Naive thymus-derived CD8-positive, alpha-beta T cell (primary cell): ENCODE measurements around the gene RASL11B. TPM values are rescaled to one million over a fixed set of nuclear protein-coding genes. Genes with fewer than 3 reads are reported as not detected.

Experiments
- ATAC-seq, 2 donors: fragments of 150-1000 bp; cut with Tn5 transposase in 1 of 2; sonication (Bioruptor Pico), chemical (Tn5 transposase) in 1 of 2; 1 replicate in 1 of 2; 2 replicates in 1 of 2; pipeline ENCODE4 v1.10.0; 2021; ENCODE audit warnings: mild to moderate bottlenecking in 2 of 2, moderate library complexity in 2 of 2
- POLR2A ChIA-PET: fragments of 350-600 bp; sonication (Branson Sonifier 250); formaldehyde crosslinking; loops from one replicate; lab custom pipeline; 2021; ENCODE audit warnings: antibody characterized with exemption; lab: Charles Lee
- DNase-seq, 10 donors: peaks; one replicate each; pipeline versions ENCODE4 v3.0.0 to v3.0.0-alpha.2; 2020 to 2022
- H3K27ac Mint-ChIP-seq, 10 donors: one replicate each; pipeline ENCODE4 v1.8.0; 2020 to 2022; ENCODE audit warnings: mild to moderate bottlenecking in 10 of 10, mixed read lengths in 10 of 10, moderate library complexity in 4 of 10, inconsistent platforms in 1 of 10
- H3K27me3 Mint-ChIP-seq, 5 donors: one replicate each; pipeline ENCODE4 v1.8.0; 2021 to 2022; ENCODE audit warnings: mixed read lengths in 5 of 5
- H3K36me3 Mint-ChIP-seq, 3 donors: one replicate each; pipeline ENCODE4 v1.8.0; 2020 to 2022; ENCODE audit warnings: mixed read lengths in 3 of 3, mild to moderate bottlenecking in 2 of 3, inconsistent platforms in 1 of 3
- H3K4me1 Mint-ChIP-seq, 4 donors: one replicate each; pipeline ENCODE4 v1.8.0; 2021 to 2022; ENCODE audit warnings: mixed read lengths in 4 of 4
- H3K4me3 Mint-ChIP-seq, 10 donors: one replicate each; pipeline ENCODE4 v1.8.0; 2020 to 2022; ENCODE audit warnings: mild to moderate bottlenecking in 10 of 10, mixed read lengths in 10 of 10, moderate library complexity in 6 of 10, inconsistent platforms in 1 of 10
- H3K9me3 Mint-ChIP-seq, 9 donors: one replicate each; pipeline ENCODE4 v1.8.0; 2020 to 2022; ENCODE audit warnings: mixed read lengths in 9 of 9, mild to moderate bottlenecking in 3 of 9, inconsistent platforms in 1 of 9, moderate library complexity in 1 of 9
- polyA plus RNA-seq, 3 donors: library from polyadenylated mRNA; unstranded; fragments of 300-500 nt; fragmentation: Illumina TruSeq; gene quantifications; one replicate each; pipeline ENCODE4 v1.2.3, GENCODE V29; 2021
- total RNA-seq, 8 experiments: library from RNA in 2 of 8; stranded (reverse) in 2 of 8; gene quantifications; one replicate each; pipeline ENCODE4 v1.2.3 and lab custom pipeline; 2021 to 2026

The RASL11B gene
- total and polyA plus RNA-seq, 5 experiments from 2014 or later, result 0.15 to 0.73 (median 0.41) TPM

GRCh38 chr4:52883183-52883621, 21.1 kb downstream of the RASL11B start:
- POLR2A ChIA-PET, result no interaction called here
- ATAC-seq (no peak), DNase-seq (no peak)
- Mint-ChIP-seq H3K27ac (no peak overlapping the region), H3K4me3 (no peak overlapping the region), H3K36me3 (peaks cover 10 to 49% (median 32%) of the 10 kb centered on the region in 3 donors), H3K9me3 (no peaks in the 10 kb centered on the region), H3K27me3 (no peaks in the 10 kb centered on the region), H3K4me1 (peaks cover 0 to 12% (median 6%) of the 10 kb centered on the region in 4 donors)

DNA sequence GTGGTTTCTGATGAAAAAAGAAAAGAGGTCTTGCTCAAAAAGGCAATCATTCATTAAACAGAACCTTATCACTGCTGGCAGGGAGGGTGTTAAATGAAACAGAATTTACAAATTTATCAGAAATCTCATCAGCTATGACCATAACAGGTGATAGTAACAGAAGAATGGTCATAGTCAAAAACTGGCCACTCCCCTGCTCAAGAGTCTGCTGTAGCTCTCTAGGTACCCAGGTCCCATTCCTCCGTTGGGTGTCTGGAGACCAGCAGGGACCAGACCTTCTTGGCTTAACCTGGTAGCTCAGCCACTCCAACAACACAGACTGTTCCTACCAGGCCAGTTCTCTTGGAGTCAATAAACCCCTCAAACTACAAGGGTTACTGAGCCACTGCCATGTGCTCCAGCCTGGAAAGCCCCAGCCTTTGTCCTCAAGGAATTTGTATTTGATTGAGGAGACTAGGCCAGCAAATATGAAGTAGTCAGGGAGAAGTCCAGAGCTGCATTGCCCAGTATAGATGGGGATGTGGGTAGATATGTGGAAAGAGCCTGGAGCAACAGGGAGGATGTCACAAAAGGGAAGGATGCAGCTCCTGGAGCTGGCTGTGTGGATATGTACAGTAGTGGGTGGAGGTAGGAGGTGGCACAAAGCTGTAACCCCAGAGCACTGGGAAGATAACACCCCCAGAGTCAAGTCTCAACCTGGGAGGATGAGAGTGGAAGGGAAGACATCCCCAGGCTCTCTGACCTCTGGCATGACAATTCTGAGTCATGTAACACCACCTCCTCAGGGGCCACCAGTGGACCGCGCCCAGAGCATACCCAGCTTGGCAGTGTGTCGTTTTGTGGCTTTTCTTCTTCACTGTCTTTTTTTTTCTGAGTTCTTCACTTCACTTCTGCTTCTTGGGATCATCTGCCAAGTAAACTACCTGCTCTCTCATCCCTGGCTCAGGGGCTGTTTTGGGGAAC, 21.9 kb downstream of the RASL11B start:
- POLR2A ChIA-PET, result no interaction called here
- peaks cover 0 to 12% (median 8%) of the 10 kb centered on the region in 4 donors for H3K4me1 Mint-ChIP-seq

GRCh38 chr4:52884994-52885393, 22.9 kb downstream of the RASL11B start:
- DNase-seq (no peak), ATAC-seq (no peak)
- H3K9me3 Mint-ChIP-seq, result peaks cover 0 to 12% (median 0%) of the 10 kb centered on the region in 9 donors
- H3K4me3 Mint-ChIP-seq, result no peak overlapping the region
- POLR2A ChIA-PET, result no interaction called here
- peaks cover 18 to 42% (median 32%) of the 10 kb centered on the region in 3 donors for H3K36me3 Mint-ChIP-seq
- H3K27ac Mint-ChIP-seq, result no peak overlapping the region
- H3K4me1 Mint-ChIP-seq, result peaks cover 0 to 12% (median 8%) of the 10 kb centered on the region in 4 donors
- no peaks in the 10 kb centered on the region for H3K27me3 Mint-ChIP-seq

More for the DNA sequence above, 21.9 kb downstream of the RASL11B start:
- ATAC-seq (no peak), DNase-seq (no peak)
- Mint-ChIP-seq H3K27ac (no peak overlapping the region), H3K36me3 (peaks cover 18 to 46% (median 33%) of the 10 kb centered on the region in 3 donors), H3K9me3 (peaks cover 0 to 8% (median 0%) of the 10 kb centered on the region in 9 donors), H3K27me3 (no peaks in the 10 kb centered on the region), H3K4me3 (no peak overlapping the region)

DNA sequence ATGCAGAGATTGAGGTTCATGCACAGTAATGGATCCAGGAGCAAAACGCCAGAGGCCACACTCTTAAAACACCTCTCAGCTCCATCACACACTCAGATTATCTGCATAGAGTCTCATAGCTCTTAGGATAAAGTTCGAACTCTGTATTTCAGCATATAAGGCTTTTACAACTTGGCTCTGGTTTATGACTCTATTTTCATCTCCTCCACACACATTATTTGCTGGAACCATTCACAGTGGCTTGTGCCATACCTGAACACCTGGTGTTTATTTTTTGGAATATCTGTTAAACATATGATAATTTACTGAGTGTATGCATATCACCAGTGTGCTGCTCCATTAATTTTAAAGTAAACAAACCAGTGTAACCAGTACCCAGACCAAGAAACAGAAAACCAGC, 27.2 kb downstream of the RASL11B start:
- POLR2A ChIA-PET, result no interaction called here
- no peak overlapping the region for H3K27ac Mint-ChIP-seq
- peaks cover 9 to 34% (median 21%) of the 10 kb centered on the region in 3 donors for H3K36me3 Mint-ChIP-seq
- no peaks in the 10 kb centered on the region for H3K27me3 Mint-ChIP-seq
- no peak overlapping the region for H3K4me3 Mint-ChIP-seq
- H3K9me3 Mint-ChIP-seq, result peaks cover 0 to 12% (median 0%) of the 10 kb centered on the region in 9 donors
- ATAC-seq (no peak), DNase-seq (no peak)
- H3K4me1 Mint-ChIP-seq, result peaks cover 0 to 18% (median 11%) of the 10 kb centered on the region in 4 donors

DNA sequence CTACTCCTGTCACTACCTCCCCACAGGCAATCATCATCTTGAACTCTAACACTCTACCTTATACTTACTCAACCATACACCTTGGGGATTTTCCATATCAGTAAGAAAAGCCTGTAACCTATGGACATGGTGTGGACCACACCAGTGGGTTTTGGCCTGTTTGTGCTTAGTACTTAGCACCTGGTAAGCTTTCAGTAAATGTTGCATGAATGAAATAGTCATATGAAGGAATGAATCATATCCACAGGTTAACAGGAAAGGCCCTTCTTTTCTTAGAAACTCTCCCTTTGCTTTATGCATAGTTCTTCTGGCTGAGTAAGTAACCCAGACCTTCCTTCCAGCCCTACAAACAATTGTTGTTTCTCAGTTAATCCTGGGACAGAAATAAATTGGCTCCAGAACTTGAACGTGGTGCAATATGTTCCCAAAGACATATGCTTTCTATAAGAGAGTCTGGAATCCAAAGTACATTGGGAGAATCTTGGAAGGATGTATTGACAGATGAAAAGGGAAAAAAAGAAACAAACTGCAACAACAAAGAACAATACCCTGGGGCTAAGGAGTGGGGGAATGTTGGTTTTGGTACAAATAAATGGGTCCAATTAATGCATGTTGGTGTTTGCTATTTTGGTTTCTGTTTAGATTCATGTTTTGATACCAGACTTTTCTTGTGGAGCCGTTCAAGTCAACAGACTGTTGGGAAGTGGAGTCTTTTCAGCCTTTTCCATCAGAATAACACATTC, 27.8 kb downstream of the RASL11B start:
- peaks cover 3 to 18% (median 11%) of the 10 kb centered on the region in 4 donors for H3K4me1 Mint-ChIP-seq
- POLR2A ChIA-PET, result no interaction called here
- H3K27ac Mint-ChIP-seq, result no peak overlapping the region
- H3K4me3 Mint-ChIP-seq, result no peak overlapping the region
- DNase-seq (no peak), ATAC-seq (no peak)
- H3K27me3 Mint-ChIP-seq, result no peaks in the 10 kb centered on the region
- peaks cover 9 to 30% (median 21%) of the 10 kb centered on the region in 3 donors for H3K36me3 Mint-ChIP-seq
- peaks cover 0 to 12% (median 0%) of the 10 kb centered on the region in 9 donors for H3K9me3 Mint-ChIP-seq

DNA sequence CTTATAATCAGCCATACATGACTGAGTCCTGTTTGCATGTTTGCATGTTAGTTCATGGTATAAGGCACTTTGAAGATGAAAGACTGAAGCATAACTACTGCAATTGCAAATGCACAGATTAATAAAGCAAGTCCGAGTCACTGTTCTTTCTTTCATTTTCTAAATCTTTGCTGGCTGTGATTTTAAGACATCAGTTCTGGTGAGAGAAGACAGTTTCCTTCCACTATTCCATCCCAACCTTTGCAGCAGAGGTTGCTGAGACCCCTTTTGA, 28.3 kb downstream of the RASL11B start:
- no peak for DNase-seq
- no peaks in the 10 kb centered on the region for H3K27me3 Mint-ChIP-seq
- H3K4me1 Mint-ChIP-seq, result peaks cover 6 to 18% (median 13%) of the 10 kb centered on the region in 4 donors
- H3K4me3 Mint-ChIP-seq, result no peak overlapping the region
- H3K36me3 Mint-ChIP-seq, result peaks cover 9 to 25% (median 18%) of the 10 kb centered on the region in 3 donors
- H3K9me3 Mint-ChIP-seq, result peaks cover 0 to 12% (median 0%) of the 10 kb centered on the region in 9 donors
- H3K27ac Mint-ChIP-seq, result no peak overlapping the region
- no peak for ATAC-seq
- POLR2A ChIA-PET, result no interaction called here

DNA sequence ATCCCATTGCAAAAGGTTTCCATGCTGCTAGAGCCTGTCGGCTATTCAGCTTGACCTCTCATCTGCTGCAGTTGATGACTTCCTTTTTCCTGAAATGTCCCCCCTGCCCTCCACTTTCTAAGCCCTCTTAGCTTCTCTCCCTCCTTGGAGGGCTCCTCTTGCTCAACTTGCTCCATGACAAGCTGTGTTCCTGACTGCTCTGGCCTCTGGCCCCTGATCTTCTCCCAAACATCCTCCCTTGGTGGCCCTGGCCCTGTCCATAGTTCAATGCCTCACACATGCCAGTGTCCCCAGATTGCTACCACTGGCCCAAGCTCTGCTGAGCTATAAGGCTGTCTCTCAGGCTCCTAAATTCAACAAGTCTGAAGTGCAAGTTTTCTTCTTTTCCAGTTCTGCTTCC, 29.6 kb downstream of the RASL11B start:
- peaks cover 9 to 18% (median 15%) of the 10 kb centered on the region in 4 donors for H3K4me1 Mint-ChIP-seq
- no peaks in the 10 kb centered on the region for H3K27me3 Mint-ChIP-seq
- ATAC-seq (no peak), DNase-seq (no peak)
- peak overlapping the region in 1 of 10 donors; percentile 50 for H3K27ac Mint-ChIP-seq
- peaks cover 9 to 17% (median 14%) of the 10 kb centered on the region in 3 donors for H3K36me3 Mint-ChIP-seq
- H3K4me3 Mint-ChIP-seq, result no peak overlapping the region
- peaks cover 0 to 12% (median 0%) of the 10 kb centered on the region in 9 donors for H3K9me3 Mint-ChIP-seq
- POLR2A ChIA-PET, result no interaction called here

GRCh38 chr4:52892880-52893279, 30.8 kb downstream of the RASL11B start:
- no peak overlapping the region for H3K27ac Mint-ChIP-seq
- POLR2A ChIA-PET, result no interaction called here
- peaks cover 9 to 18% (median 15%) of the 10 kb centered on the region in 4 donors for H3K4me1 Mint-ChIP-seq
- DNase-seq, result no peak
- H3K36me3 Mint-ChIP-seq, result peaks cover 9 to 16% (median 14%) of the 10 kb centered on the region in 3 donors
- H3K9me3 Mint-ChIP-seq, result peaks cover 0 to 14% (median 2%) of the 10 kb centered on the region in 9 donors
- no peak for ATAC-seq
- H3K27me3 Mint-ChIP-seq, result no peaks in the 10 kb centered on the region
- H3K4me3 Mint-ChIP-seq, result no peak overlapping the region

GRCh38 chr4:52894443-52894842, 32.3 kb downstream of the RASL11B start:
- DNase-seq (peak in 5 of 10 donors; percentile 5 to 42 (median 9)), ATAC-seq (peak; percentile 40 to 61)
- Mint-ChIP-seq H3K36me3 (peaks cover 0 to 14% (median 14%) of the 10 kb centered on the region in 3 donors), H3K4me3 (peak overlapping the region in 2 of 10 donors; percentile 5 to 22), H3K27ac (no peak overlapping the region), H3K27me3 (no peaks in the 10 kb centered on the region), H3K9me3 (peaks cover 0 to 18% (median 3%) of the 10 kb centered on the region in 9 donors), H3K4me1 (peaks cover 9 to 18% (median 15%) of the 10 kb centered on the region in 4 donors)
- POLR2A ChIA-PET, result no interaction called here

- Mint-ChIP-seq H3K27ac (no peak overlapping the region), H3K4me1 (peaks cover 0 to 3% (median 0%) of the 10 kb centered on the region in 4 donors), H3K9me3 (peaks cover 0 to 18% (median 4%) of the 10 kb centered on the region in 9 donors), H3K36me3 (peaks cover 48 to 74% (median 68%) of the 10 kb centered on the region in 3 donors), H3K27me3 (no peaks in the 10 kb centered on the region), H3K4me3 (no peak overlapping the region)
- DNase-seq, result no peak
- no peak for ATAC-seq
- POLR2A ChIA-PET, result no interaction called here
Measured at GRCh38 chr4:52903273-52903672, 41.2 kb downstream of the RASL11B start.

DNA sequence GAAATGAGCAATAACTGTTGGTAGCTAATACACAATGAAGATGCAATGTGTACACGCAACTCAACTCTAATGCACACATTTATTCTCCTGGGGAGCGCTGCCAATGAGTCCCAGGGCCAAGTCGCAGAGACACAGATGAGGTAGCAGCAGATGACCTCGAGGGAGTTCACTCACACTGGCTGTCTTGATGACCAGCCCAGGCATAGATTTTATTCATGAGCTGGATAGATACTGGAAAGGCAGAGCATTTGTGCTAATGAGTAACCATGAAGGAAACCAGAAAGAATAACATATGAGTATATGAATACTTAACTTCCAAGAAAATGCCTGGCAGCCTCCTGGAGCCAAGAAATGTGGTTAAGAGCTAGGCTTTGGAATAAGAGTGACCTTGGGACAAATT, 42.3 kb downstream of the RASL11B start:
- no peaks in the 10 kb centered on the region for H3K27me3 Mint-ChIP-seq
- ATAC-seq (no peak), DNase-seq (no peak)
- no peak overlapping the region for H3K27ac Mint-ChIP-seq
- peaks cover 52 to 73% (median 69%) of the 10 kb centered on the region in 3 donors for H3K36me3 Mint-ChIP-seq
- H3K9me3 Mint-ChIP-seq, result peaks cover 0 to 7% (median 0%) of the 10 kb centered on the region in 9 donors
- no peak overlapping the region for H3K4me3 Mint-ChIP-seq
- H3K4me1 Mint-ChIP-seq, result no peaks in the 10 kb centered on the region
- POLR2A ChIA-PET, result no interaction called here

DNA sequence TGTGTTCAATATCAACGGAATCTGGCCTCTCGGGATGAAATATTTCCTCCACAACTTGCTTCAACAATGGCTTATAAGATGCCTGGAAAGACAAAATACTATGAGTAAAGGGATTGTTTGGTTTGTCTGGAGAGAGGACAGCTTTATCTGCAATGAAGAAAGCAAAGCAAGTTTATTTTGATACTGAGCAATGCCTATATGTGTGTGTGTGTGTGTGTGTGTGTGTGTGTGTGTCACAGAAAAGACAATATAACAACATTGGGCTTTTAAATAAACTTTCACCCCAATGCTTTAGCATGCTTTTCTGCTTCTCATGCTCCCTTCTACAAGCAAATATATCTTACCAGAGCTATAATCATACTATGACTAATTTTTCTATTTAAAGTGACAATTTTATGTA, 45.4 kb downstream of the RASL11B start:
- H3K4me3 Mint-ChIP-seq, result no peak overlapping the region
- H3K36me3 Mint-ChIP-seq, result peaks cover 46 to 59% (median 47%) of the 10 kb centered on the region in 3 donors
- POLR2A ChIA-PET, result no interaction called here

More for the DNA sequence above, 45.4 kb downstream of the RASL11B start:
- no peak for DNase-seq
- ATAC-seq, result no peak
- Mint-ChIP-seq H3K27me3 (no peaks in the 10 kb centered on the region), H3K27ac (no peak overlapping the region), H3K4me1 (peaks cover 0 to 7% (median under 1%) of the 10 kb centered on the region in 4 donors), H3K9me3 (peaks cover 0 to 3% (median 0%) of the 10 kb centered on the region in 9 donors)
